ENCODE results near the gene TCIRG1. TPM values are rescaled to one million over a fixed set of nuclear protein-coding genes. Genes with fewer than 3 reads are reported as not detected.

The TCIRG1 gene
- total RNA-seq, 1 experiment from 2014 or later = 158 TPM

GRCh38 chr11:68056317-68057285 lies 17.8 kb downstream of the TCIRG1 start:
- TF ChIP-seq REST (IDR thresholded peaks at IDR 0.05; ENCODE audit: insufficient read depth in 1 of 2, low read depth in 2 of 2, low read length in 1 of 2) (no peak), POLR2AphosphoS5 (IDR thresholded peaks at IDR 0.05; ENCODE audit: low read depth, low read length) (no peak; the same call in 1 of the 2 replicates), SIN3A (IDR thresholded peaks at IDR 0.05; ENCODE audit: borderline replicate concordance, insufficient read depth, low read depth, low read length) (no peak), TCF7L2 (IDR thresholded peaks at IDR 0.05; ENCODE audit: low read depth, low read length) (no peak), CTCF (IDR thresholded peaks at IDR 0.05) (no peak)
- no peak for DNase-seq (ENCODE audit: low read depth, low spot score)
- intact Hi-C loops (cut with micrococcal nuclease; ENCODE audit: unreplicated experiment) = no loop called here
- no TSS peak for BruUV-seq (replicated peaks)
- POLR2A ChIA-PET = no interaction called here
- Histone ChIP-seq H3K36me3 (ENCODE audit: control insufficient read depth, insufficient read depth, low read length) (peaks cover 7% of the 10 kb centered on the region; the same call in 1 of the 2 replicates), H3K4me1 (ENCODE audit: control insufficient read depth, insufficient read depth, low read length) (no peaks in the 10 kb centered on the region), H3K27ac (ENCODE audit: low read length) (no peak overlapping the region), H3K9me3 (ENCODE audit: control insufficient read depth, insufficient read depth, low read depth, low read length) (no peaks in the 10 kb centered on the region), H3K4me3 (ENCODE audit: low read depth in 2 of 2, low read length in 2 of 2) (no peak overlapping the region), H3K27me3 (ENCODE audit: control insufficient read depth, insufficient read depth, low read length) (no peaks in the 10 kb centered on the region)
- in situ Hi-C loops (cut with HindIII; ENCODE audit: low pct_unique_long_range_greater_than_20kb, low sequenced_read_pairs) = no loop called here
- CTCF ChIA-PET = no interaction called here
- no peak for ATAC-seq

- TF ChIP-seq REST (IDR thresholded peaks at IDR 0.05; ENCODE audit: insufficient read depth in 1 of 2, low read depth in 2 of 2, low read length in 1 of 2) (no peak), TCF7L2 (IDR thresholded peaks at IDR 0.05; ENCODE audit: low read depth, low read length) (no peak), POLR2AphosphoS5 (IDR thresholded peaks at IDR 0.05; ENCODE audit: low read depth, low read length) (no peak), CTCF (IDR thresholded peaks at IDR 0.05) (no peak), SIN3A (IDR thresholded peaks at IDR 0.05; ENCODE audit: borderline replicate concordance, insufficient read depth, low read depth, low read length) (no peak)
- intact Hi-C loops (cut with micrococcal nuclease; ENCODE audit: unreplicated experiment) = no loop called here
- CTCF ChIA-PET = no interaction called here
These were observed 19.0 kb downstream of the TCIRG1 start for GRCh38 chr11:68057807-68058206.

More at GRCh38 chr11:68057807-68058206, 19.0 kb downstream of the TCIRG1 start:
- no peak for DNase-seq (ENCODE audit: low read depth, low spot score)
- H3K36me3 ChIP-seq (ENCODE audit: control insufficient read depth, insufficient read depth, low read length) = peaks cover 10% of the 10 kb centered on the region
- H3K27me3 ChIP-seq (ENCODE audit: control insufficient read depth, insufficient read depth, low read length) = no peaks in the 10 kb centered on the region
- no peak overlapping the region for H3K27ac ChIP-seq (ENCODE audit: low read length)
- in situ Hi-C loops (cut with HindIII; ENCODE audit: low pct_unique_long_range_greater_than_20kb, low sequenced_read_pairs) = no loop called here
- BruUV-seq (replicated peaks) = no TSS peak
- no peaks in the 10 kb centered on the region for H3K9me3 ChIP-seq (ENCODE audit: control insufficient read depth, insufficient read depth, low read depth, low read length)
- POLR2A ChIA-PET = no interaction called here
- H3K4me3 ChIP-seq (ENCODE audit: low read depth in 2 of 2, low read length in 2 of 2) = no peak overlapping the region
- H3K4me1 ChIP-seq (ENCODE audit: control insufficient read depth, insufficient read depth, low read length) = no peaks in the 10 kb centered on the region
- ATAC-seq = no peak

All from Panc1 (cell line).